Large intestine (tissue), 3 donors: ENCODE data around the gene FBXO2. TPM values are rescaled to one million over a fixed set of nuclear protein-coding genes. Genes with fewer than 3 reads are reported as not detected.

Source experiments
- DNase-seq, 2 donors: peaks; one replicate each; pipeline versions ENCODE4 v3.0.0 to v3.0.0-alpha.2; 2013
- H3K27ac ChIP-seq: one replicate; pipeline ENCODE4 v1.5.1; 2013; ENCODE audit warnings: low read length
- H3K27me3 ChIP-seq: 2 replicates; pipeline ENCODE4 v1.6.1; 2013; ENCODE audit warnings: low read length; ENCODE audit not compliant: control insufficient read depth, insufficient read depth
- H3K36me3 ChIP-seq: 2 replicates; pipeline ENCODE4 v1.6.1; 2013; ENCODE audit warnings: low read length; ENCODE audit not compliant: control insufficient read depth, insufficient read depth
- H3K4me1 ChIP-seq: one replicate; pipeline ENCODE4 v1.6.1; 2013; ENCODE audit warnings: low read length; ENCODE audit not compliant: control insufficient read depth, insufficient read depth
- H3K4me3 ChIP-seq: one replicate; pipeline ENCODE4 v1.5.1; 2013; ENCODE audit warnings: low read length
- H3K9me3 ChIP-seq: one replicate; pipeline ENCODE4 v1.6.1; 2013; ENCODE audit warnings: mild to moderate bottlenecking, low read depth, low read length, moderate library complexity; ENCODE audit not compliant: control insufficient read depth
- WGBS: methylation state at CpG from one replicate; pipeline ENCODE4 v1.1.5; 2013; ENCODE audit warnings: low lambda C conversion rate; ENCODE audit not compliant: insufficient coverage; 5-methylcytosine and 5-hydroxymethylcytosine counted together
- polyA plus RNA-seq: library from polyadenylated mRNA; unstranded; fragments of 120-200 nt; gene quantifications from one replicate; pipeline ENCODE4 v1.2.1, GENCODE V29; 2013

Gene FBXO2
- polyA plus RNA-seq, 1 donor, result 102 TPM

- no peaks in the 10 kb centered on the region for H3K36me3 ChIP-seq
- H3K27me3 ChIP-seq, result peaks cover 49% of the 10 kb centered on the region
- H3K27ac ChIP-seq, result no peak overlapping the region
- no peaks in the 10 kb centered on the region for H3K9me3 ChIP-seq
- no peak overlapping the region for H3K4me3 ChIP-seq
- WGBS, result no CpG with 5 or more reads among the region's 6 CpGs
- DNase-seq, result no peak
- no peaks in the 10 kb centered on the region for H3K4me1 ChIP-seq
Observed at GRCh38 chr1:11695861-11696260, 41.6 kb upstream of the FBXO2 start.

GRCh38 chr1:11693917-11694316, 39.7 kb upstream of the FBXO2 start:
- Histone ChIP-seq H3K4me3 (no peak overlapping the region), H3K4me1 (peaks cover 3% of the 10 kb centered on the region), H3K9me3 (peaks cover 4% of the 10 kb centered on the region), H3K27ac (no peak overlapping the region), H3K36me3 (no peaks in the 10 kb centered on the region), H3K27me3 (peaks cover 56% of the 10 kb centered on the region)
- no peak for DNase-seq
- no CpG with 5 or more reads among the region's 5 CpGs for WGBS

- Histone ChIP-seq H3K4me3 (no peak overlapping the region), H3K36me3 (no peaks in the 10 kb centered on the region), H3K27me3 (peaks cover 56% of the 10 kb centered on the region), H3K9me3 (peaks cover 4% of the 10 kb centered on the region), H3K27ac (no peak overlapping the region), H3K4me1 (peaks cover 3% of the 10 kb centered on the region)
- DNase-seq, result no peak
- WGBS, result 8% methylated on average over 2 of the region's 6 CpGs
Observed at GRCh38 chr1:11693024-11693590, 38.9 kb upstream of the FBXO2 start.

- Histone ChIP-seq H3K27me3 (peaks cover 56% of the 10 kb centered on the region), H3K27ac (no peak overlapping the region), H3K4me1 (peaks cover 3% of the 10 kb centered on the region), H3K36me3 (no peaks in the 10 kb centered on the region), H3K4me3 (no peak overlapping the region), H3K9me3 (peaks cover 4% of the 10 kb centered on the region)
- no CpG with 5 or more reads among the region's 64 CpGs for WGBS
- DNase-seq, result no peak
Observed at GRCh38 chr1:11691928-11692711, 37.9 kb upstream of the FBXO2 start.

- no peaks in the 10 kb centered on the region for H3K36me3 ChIP-seq
- H3K27ac ChIP-seq, result no peak within 1 kb of the TSS
- peaks cover 3% of the 10 kb centered on the region for H3K4me1 ChIP-seq
- WGBS, result no CpG with 5 or more reads among the region's 78 CpGs
- peak in 1 of 2 donors; percentile 26 for DNase-seq
- peak within 1 kb of the TSS; percentile 37 for H3K4me3 ChIP-seq
- H3K9me3 ChIP-seq, result peaks cover 4% of the 10 kb centered on the region
- peaks cover 56% of the 10 kb centered on the region for H3K27me3 ChIP-seq
Observed at GRCh38 chr1:11691302-11691914, 37.2 kb upstream of the FBXO2 start, which contains the start of gene DRAXIN. Gene DRAXIN, plus strand, starts transcription at chr1:11691710. Its CDS starts 14,549 bp downstream, at chr1:11706259.

- H3K9me3 ChIP-seq, result peaks cover 4% of the 10 kb centered on the region
- peak; percentile 12 to 37 for DNase-seq
- peaks cover 3% of the 10 kb centered on the region for H3K4me1 ChIP-seq
- H3K27ac ChIP-seq, result no peak overlapping the region
- H3K4me3 ChIP-seq, result peak overlapping the region; percentile 37
- WGBS, result no CpG with 5 or more reads among the region's 64 CpGs
- peaks cover 56% of the 10 kb centered on the region for H3K27me3 ChIP-seq
- no peaks in the 10 kb centered on the region for H3K36me3 ChIP-seq
Observed at GRCh38 chr1:11690397-11691301, 36.4 kb upstream of the FBXO2 start.

- WGBS, result no CpG with 5 or more reads among the region's 4 CpGs
- peaks cover 4% of the 10 kb centered on the region for H3K9me3 ChIP-seq
- no peaks in the 10 kb centered on the region for H3K36me3 ChIP-seq
- DNase-seq, result no peak
- no peak overlapping the region for H3K27ac ChIP-seq
- H3K4me3 ChIP-seq, result no peak overlapping the region
- peaks cover 3% of the 10 kb centered on the region for H3K4me1 ChIP-seq
- H3K27me3 ChIP-seq, result peaks cover 50% of the 10 kb centered on the region
Observed at GRCh38 chr1:11688506-11688905, 34.3 kb upstream of the FBXO2 start.

GRCh38 chr1:11685210-11685752, 31.1 kb upstream of the FBXO2 start:
- DNase-seq, result no peak
- no peak overlapping the region for H3K27ac ChIP-seq
- peaks cover 38% of the 10 kb centered on the region for H3K27me3 ChIP-seq
- H3K4me1 ChIP-seq, result no peaks in the 10 kb centered on the region
- no peaks in the 10 kb centered on the region for H3K36me3 ChIP-seq
- H3K4me3 ChIP-seq, result no peak overlapping the region
- WGBS, result no CpG with 5 or more reads among the region's 7 CpGs
- peaks cover 3% of the 10 kb centered on the region for H3K9me3 ChIP-seq

- no peak overlapping the region for H3K27ac ChIP-seq
- H3K27me3 ChIP-seq, result peaks cover 29% of the 10 kb centered on the region
- DNase-seq, result no peak
- no peaks in the 10 kb centered on the region for H3K4me1 ChIP-seq
- H3K9me3 ChIP-seq, result peaks cover 3% of the 10 kb centered on the region
- no peaks in the 10 kb centered on the region for H3K36me3 ChIP-seq
- H3K4me3 ChIP-seq, result no peak overlapping the region
- no CpG with 5 or more reads among the region's 7 CpGs for WGBS
Observed at GRCh38 chr1:11684070-11684469, 29.8 kb upstream of the FBXO2 start.

- no peaks in the 10 kb centered on the region for H3K4me1 ChIP-seq
- no peak overlapping the region for H3K4me3 ChIP-seq
- no peaks in the 10 kb centered on the region for H3K36me3 ChIP-seq
- no CpG with 5 or more reads among the region's 1 CpG for WGBS
- H3K9me3 ChIP-seq, result peaks cover 3% of the 10 kb centered on the region
- no peak for DNase-seq
- peaks cover 25% of the 10 kb centered on the region for H3K27me3 ChIP-seq
- H3K27ac ChIP-seq, result no peak overlapping the region
Observed at GRCh38 chr1:11682799-11683198, 28.6 kb upstream of the FBXO2 start.
